Measurements from ENCODE around the gene HDAC5.

HDAC5 gene

GRCh38 chr17:44093231-44093900 lies 30.1 kb downstream of the HDAC5 start:
- TF ChIP-seq SPI1 (IDR thresholded peaks at IDR 0.05; ENCODE audit: borderline replicate concordance, low read depth), result no peak
- no peak for TF ChIP-seq REST (IDR thresholded peaks at IDR 0.05; ENCODE audit: insufficient replicate concordance, low read depth)
- TF ChIP-seq POLR2AphosphoS5 (IDR thresholded peaks at IDR 0.05; ENCODE audit: low read depth), result no peak
- TF ChIP-seq CTCF (IDR thresholded peaks at IDR 0.05; ENCODE audit: insufficient read depth, low read length), result no peak
- no peak for TF ChIP-seq GABPA (IDR thresholded peaks at IDR 0.05; ENCODE audit: low read depth)
- Histone ChIP-seq H3K27me3 (ENCODE audit: insufficient read depth, poor library complexity, severe bottlenecking) (no peaks in the 10 kb centered on the region), H3K27ac (replicated peaks) (no peak overlapping the region), H3K4me3 (replicated peaks; ENCODE audit: insufficient read depth, low read length) (no peak overlapping the region)
- no peak for DNase-seq (ENCODE audit: low read depth in 1 of 2, low spot score in 1 of 2)

GRCh38 chr17:44092051-44092450 lies 31.4 kb downstream of the HDAC5 start:
- Histone ChIP-seq H3K4me3 (replicated peaks; ENCODE audit: insufficient read depth, low read length) (no peak overlapping the region), H3K27me3 (ENCODE audit: insufficient read depth, poor library complexity, severe bottlenecking) (no peaks in the 10 kb centered on the region), H3K27ac (replicated peaks) (no peak overlapping the region)
- no peak for DNase-seq (ENCODE audit: low read depth in 1 of 2, low spot score in 1 of 2)
- TF ChIP-seq GABPA (IDR thresholded peaks at IDR 0.05; ENCODE audit: low read depth), result no peak
- TF ChIP-seq POLR2AphosphoS5 (IDR thresholded peaks at IDR 0.05; ENCODE audit: low read depth), result no peak
- TF ChIP-seq REST (IDR thresholded peaks at IDR 0.05; ENCODE audit: insufficient replicate concordance, low read depth), result no peak
- no peak for TF ChIP-seq SPI1 (IDR thresholded peaks at IDR 0.05; ENCODE audit: borderline replicate concordance, low read depth)
- no peak for TF ChIP-seq CTCF (IDR thresholded peaks at IDR 0.05; ENCODE audit: insufficient read depth, low read length)

GRCh38 chr17:44091200-44091997 lies 32.0 kb downstream of the HDAC5 start:
- no peak overlapping the region for H3K4me3 ChIP-seq (replicated peaks; ENCODE audit: insufficient read depth, low read length)
- no peaks in the 10 kb centered on the region for H3K27me3 ChIP-seq (ENCODE audit: insufficient read depth, poor library complexity, severe bottlenecking)
- H3K27ac ChIP-seq (replicated peaks), result no peak overlapping the region
- DNase-seq (ENCODE audit: low read depth in 1 of 2, low spot score in 1 of 2), result no peak
- no peak for TF ChIP-seq POLR2AphosphoS5 (IDR thresholded peaks at IDR 0.05; ENCODE audit: low read depth)
- no peak for TF ChIP-seq CTCF (IDR thresholded peaks at IDR 0.05; ENCODE audit: insufficient read depth, low read length)
- no peak for TF ChIP-seq REST (IDR thresholded peaks at IDR 0.05; ENCODE audit: insufficient replicate concordance, low read depth)
- TF ChIP-seq GABPA (IDR thresholded peaks at IDR 0.05; ENCODE audit: low read depth), result no peak
- TF ChIP-seq SPI1 (IDR thresholded peaks at IDR 0.05; ENCODE audit: borderline replicate concordance, low read depth), result no peak
